ENCODE measurements around the gene PHEX. TPM values are rescaled to one million over a fixed set of nuclear protein-coding genes. Genes with fewer than 3 reads are reported as not detected.

The PHEX gene
- total RNA-seq = 0.17 and 0.34 TPM in 2 replicates

- intact Hi-C loops (cut with micrococcal nuclease) = no loop called here
Measured at GRCh38 chrX:22032084-22032483, at the start of gene PHEX. PHEX (plus strand) TSS chrX:22032325; CDS start chrX:22033006, 681 bp downstream.

GRCh38 chrX:21985332-21985777, 46.8 kb upstream of the PHEX start:
- intact Hi-C loops (cut with micrococcal nuclease) = loop anchor here (1.0 to 5.0 kb wide), 8 partner anchors 11 to 1917 kb away; partner anchors contain the start of gene MBTPS2

GRCh38 chrX:21986596-21986995, 45.5 kb upstream of the PHEX start:
- intact Hi-C loops (cut with micrococcal nuclease) = loop anchor here (5.0 kb wide), 4 partner anchors 76 to 1916 kb away; partner anchors contain the start of gene MBTPS2

GRCh38 chrX:21989384-21989783, 42.7 kb upstream of the PHEX start:
- intact Hi-C loops (cut with micrococcal nuclease) = loop anchor here (5.0 kb wide), 4 partner anchors 73 to 1913 kb away; partner anchors contain the start of gene MBTPS2

- intact Hi-C loops (cut with micrococcal nuclease) = no loop called here
Measured at GRCh38 chrX:21990832-21991231, 41.3 kb upstream of the PHEX start.

- intact Hi-C loops (cut with micrococcal nuclease) = no loop called here
Measured at GRCh38 chrX:21991504-21991903, 40.6 kb upstream of the PHEX start.

- intact Hi-C loops (cut with micrococcal nuclease) = no loop called here
Measured at GRCh38 chrX:21993265-21993664, 38.9 kb upstream of the PHEX start.

GRCh38 chrX:21996872-21997455, 35.2 kb upstream of the PHEX start:
- intact Hi-C loops (cut with micrococcal nuclease) = no loop called here

- intact Hi-C loops (cut with micrococcal nuclease) = no loop called here
Measured at GRCh38 chrX:21998037-21998436, 34.1 kb upstream of the PHEX start.

GRCh38 chrX:22004866-22005265, 27.3 kb upstream of the PHEX start:
- intact Hi-C loops (cut with micrococcal nuclease) = no loop called here

GRCh38 chrX:22012051-22012450, 20.1 kb upstream of the PHEX start:
- intact Hi-C loops (cut with micrococcal nuclease) = no loop called here

GRCh38 chrX:22012931-22013330, 19.2 kb upstream of the PHEX start:
- intact Hi-C loops (cut with micrococcal nuclease) = no loop called here

GRCh38 chrX:22015139-22015750, 16.9 kb upstream of the PHEX start:
- intact Hi-C loops (cut with micrococcal nuclease) = no loop called here

GRCh38 chrX:22021751-22022324, 10.3 kb upstream of the PHEX start:
- intact Hi-C loops (cut with micrococcal nuclease) = no loop called here

GRCh38 chrX:22024577-22024976, 7.5 kb upstream of the PHEX start:
- intact Hi-C loops (cut with micrococcal nuclease) = no loop called here

- intact Hi-C loops (cut with micrococcal nuclease) = no loop called here
Measured at GRCh38 chrX:22025751-22026150, 6.4 kb upstream of the PHEX start.

- intact Hi-C loops (cut with micrococcal nuclease) = no loop called here
Measured at GRCh38 chrX:22026731-22027130, 5.4 kb upstream of the PHEX start.

- intact Hi-C loops (cut with micrococcal nuclease) = no loop called here
Measured at GRCh38 chrX:22032506-22032905, 381 bp downstream of the PHEX start.

GRCh38 chrX:22033818-22034217, 1.7 kb downstream of the PHEX start:
- intact Hi-C loops (cut with micrococcal nuclease) = no loop called here

- intact Hi-C loops (cut with micrococcal nuclease) = no loop called here
Measured at GRCh38 chrX:22035236-22035635, 3.1 kb downstream of the PHEX start.

- intact Hi-C loops (cut with micrococcal nuclease) = no loop called here
Measured at GRCh38 chrX:22037225-22037624, 5.1 kb downstream of the PHEX start.

GRCh38 chrX:22037911-22038537, 5.9 kb downstream of the PHEX start:
- intact Hi-C loops (cut with micrococcal nuclease) = no loop called here
